NCI-H146 treated with DMSO at 0.1 percent for 48 hours (cell line): ENCODE measurements around the gene C4A.
"Not testable (repeated sequence)": the region's sequence is repeated elsewhere in the genome, so short reads cannot be mapped to it uniquely, and the experiment has no call there.

ENCODE experiments used
- DNase-seq: peaks from one replicate; lab custom pipeline; 2025; ENCODE audit not compliant: unreplicated experiment; lab: John Stamatoyannopoulos, UW

C4A gene

GRCh38 chr6:32014547-32014946 lies 32.7 kb downstream of the C4A start, which contains the start of gene C4B:
Gene C4B (plus strand): TSS chr6:32014795. CDS start chr6:32014846, 51 bp downstream.
- not testable (repeated sequence) for DNase-seq

GRCh38 chr6:32022100-32022499 lies 40.2 kb downstream of the C4A start:
- not testable (repeated sequence) for DNase-seq

GRCh38 chr6:32028631-32029030 lies 46.8 kb downstream of the C4A start:
- DNase-seq, result not testable (repeated sequence)

- not testable (repeated sequence) for DNase-seq
Observed at GRCh38 chr6:32029553-32029952, 47.7 kb downstream of the C4A start.

GRCh38 chr6:32035283-32036013 lies 53.6 kb downstream of the C4A start:
- not testable (repeated sequence) for DNase-seq

- not testable (repeated sequence) for DNase-seq
Observed at GRCh38 chr6:32037136-32037535, 55.3 kb downstream of the C4A start.

GRCh38 chr6:32037598-32038524 lies 56.0 kb downstream of the C4A start, which contains the start of gene CYP21A2:
Gene CYP21A2 (plus strand): TSS chr6:32038415. CDS start chr6:32038423, 8 bp downstream.
- peak; percentile 21 for DNase-seq

GRCh38 chr6:32038878-32039277 lies 57.0 kb downstream of the C4A start:
- DNase-seq, result not testable (repeated sequence)

GRCh38 chr6:32039321-32040274 lies 57.7 kb downstream of the C4A start:
- not testable (repeated sequence) for DNase-seq

GRCh38 chr6:32040299-32041049 lies 58.6 kb downstream of the C4A start:
- DNase-seq, result not testable (repeated sequence)

- DNase-seq, result not testable (repeated sequence)
Observed at GRCh38 chr6:32041050-32041321, 59.1 kb downstream of the C4A start.

- not testable (repeated sequence) for DNase-seq
Observed at GRCh38 chr6:32041385-32041784, 59.5 kb downstream of the C4A start.

- not testable (repeated sequence) for DNase-seq
Observed at GRCh38 chr6:32042276-32042675, 60.4 kb downstream of the C4A start.

GRCh38 chr6:32043589-32044380 lies 61.9 kb downstream of the C4A start:
- DNase-seq, result not testable (repeated sequence)

- DNase-seq, result not testable (repeated sequence)
Observed at GRCh38 chr6:32044916-32045315, 63.1 kb downstream of the C4A start.

- no peak for DNase-seq
Observed at GRCh38 chr6:32045811-32046449, 64.1 kb downstream of the C4A start.

- no peak for DNase-seq
Observed at GRCh38 chr6:32046450-32047083, 64.7 kb downstream of the C4A start.

- no peak for DNase-seq
Observed at GRCh38 chr6:32047084-32047478, 65.2 kb downstream of the C4A start.
